GM19099 (cell line): ENCODE measurements around the gene SEMA5B.
A peak's percentile ranks its signal among the peaks of the same experiment; 100 is the strongest.

Source experiments
- POLR2A ChIP-seq: IDR thresholded peaks from 3 replicates; pipeline ENCODE4 v1.6.1; 2011; ENCODE audit warnings: low read depth; ENCODE audit not compliant: insufficient read length; ENCODE audit errors: extremely low read depth

SEMA5B gene

DNA sequence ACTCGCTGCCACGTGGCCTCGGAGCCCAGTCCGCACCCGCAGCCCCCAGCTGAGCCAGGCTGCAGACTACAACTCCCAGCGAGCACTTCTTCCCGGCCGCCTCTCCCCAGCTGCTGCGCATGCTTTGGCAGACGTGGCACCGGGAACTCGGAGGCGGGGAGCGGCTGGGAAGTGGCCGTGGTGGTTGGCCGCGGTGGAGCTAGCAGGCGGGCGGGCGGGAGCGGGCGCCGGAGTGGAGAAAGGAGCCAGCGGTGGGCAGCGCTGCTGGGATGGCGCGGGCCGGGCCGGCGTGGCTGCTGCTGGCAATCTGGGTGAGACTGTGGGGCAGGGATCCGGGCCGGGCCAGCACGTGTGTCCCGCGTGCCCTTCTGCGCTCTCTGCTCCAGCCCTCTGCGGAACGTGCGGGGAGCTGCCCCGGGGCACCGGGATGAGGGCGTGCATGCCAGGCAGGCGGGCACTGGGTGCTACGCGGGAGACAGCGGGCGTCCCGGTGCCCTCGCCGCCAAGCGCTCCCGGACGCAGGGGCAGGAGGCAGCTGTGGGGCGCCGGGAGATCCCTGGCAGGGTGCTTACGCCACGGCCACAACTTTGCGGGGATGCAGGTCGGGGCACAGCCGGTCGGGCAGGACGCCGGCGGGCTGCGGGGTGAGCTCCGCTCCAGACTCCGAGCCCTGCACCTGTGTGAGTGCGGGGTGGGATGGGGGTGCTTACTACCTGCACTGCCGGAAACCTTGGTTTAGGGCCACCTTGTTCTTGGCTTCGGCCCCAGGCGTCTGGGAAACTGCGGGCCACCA lies 39.5 kb upstream of the SEMA5B start, which contains the start of gene PDIA5:
TSS of gene PDIA5 (plus strand) at position 130 of the 793 bp plus-strand sequence. CDS start at position 270, 140 bp downstream.
- peak; percentile 53 for TF ChIP-seq POLR2A

GRCh38 chr3:123066599-123066895 lies 39.0 kb upstream of the SEMA5B start:
- TF ChIP-seq POLR2A, result no peak

DNA sequence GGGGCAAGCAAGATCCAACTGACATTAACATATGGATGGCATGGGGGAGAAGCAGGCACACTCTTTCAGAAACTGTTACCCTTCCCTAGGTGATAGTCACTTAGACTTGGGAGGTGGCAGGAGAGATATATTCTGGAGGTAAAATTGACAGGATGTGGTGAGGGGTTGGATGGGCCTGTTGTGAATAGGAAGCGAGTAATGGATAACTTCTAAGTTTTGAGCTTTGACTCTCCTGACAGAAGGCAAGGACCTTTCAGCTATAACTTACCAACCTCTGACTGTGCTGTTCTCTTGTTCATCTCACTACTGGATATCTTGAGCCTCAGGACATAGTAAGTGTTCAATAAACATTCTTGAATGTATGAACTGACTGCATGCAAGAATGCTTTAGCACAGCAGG lies 37.4 kb upstream of the SEMA5B start:
- TF ChIP-seq POLR2A, result no peak

DNA sequence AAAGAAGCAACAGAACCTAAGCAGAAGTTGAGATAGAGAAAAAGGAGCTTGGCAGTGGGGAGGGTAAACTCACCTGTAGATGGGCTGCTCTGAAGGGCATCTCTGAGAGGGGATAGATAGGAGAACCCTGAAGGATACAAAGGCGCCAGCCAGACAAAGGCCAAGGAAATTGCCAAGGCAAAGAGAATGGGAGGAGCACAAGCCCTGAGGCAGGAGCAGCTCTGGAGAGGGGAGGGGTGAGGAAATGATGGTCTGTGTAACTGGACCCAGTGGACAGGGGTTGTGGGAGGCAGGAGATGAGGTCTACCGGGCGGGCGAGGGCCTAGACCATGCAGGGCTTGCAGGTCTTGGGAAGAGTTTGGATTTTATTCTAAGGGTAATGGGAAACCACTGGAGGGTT lies 36.9 kb upstream of the SEMA5B start:
- TF ChIP-seq POLR2A, result no peak

DNA sequence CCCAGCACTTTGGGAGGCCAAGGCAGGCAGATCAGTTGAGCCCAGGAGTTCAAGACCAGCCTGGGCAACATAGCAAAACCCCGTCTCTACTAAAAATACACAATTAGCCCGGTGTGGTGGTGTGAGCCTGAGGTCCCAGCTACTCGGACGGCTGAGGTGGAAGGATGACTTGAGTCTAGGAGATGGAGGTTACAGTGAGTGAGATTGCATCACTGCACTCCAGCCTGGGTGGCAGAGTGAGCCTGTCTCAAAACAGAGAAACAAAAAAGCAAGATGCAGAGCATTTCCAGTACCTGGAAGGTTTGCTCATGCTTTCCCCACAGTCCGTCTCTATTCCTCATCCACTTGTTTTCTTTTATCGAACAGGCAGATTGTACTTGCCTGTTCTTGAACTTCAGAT lies 35.5 kb upstream of the SEMA5B start:
- no peak for TF ChIP-seq POLR2A

DNA sequence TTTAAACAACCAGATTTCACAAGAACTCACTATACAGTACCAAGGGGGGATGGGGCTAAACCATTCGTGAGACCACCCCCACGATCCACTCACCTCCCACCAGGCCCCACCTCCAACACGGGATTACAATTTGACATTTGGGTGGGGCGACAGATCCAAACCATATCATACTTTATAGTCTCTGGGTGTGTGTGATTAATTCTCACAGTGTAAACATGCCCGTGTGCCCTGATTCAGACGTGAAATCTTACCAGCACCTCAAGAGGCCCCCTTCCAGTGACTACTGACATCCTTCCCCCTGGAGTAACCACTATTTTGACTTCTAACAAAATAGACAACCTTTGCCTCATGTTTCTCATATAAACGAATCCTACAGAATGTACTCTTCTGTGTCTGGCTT lies 34.3 kb upstream of the SEMA5B start:
- TF ChIP-seq POLR2A, result no peak

DNA sequence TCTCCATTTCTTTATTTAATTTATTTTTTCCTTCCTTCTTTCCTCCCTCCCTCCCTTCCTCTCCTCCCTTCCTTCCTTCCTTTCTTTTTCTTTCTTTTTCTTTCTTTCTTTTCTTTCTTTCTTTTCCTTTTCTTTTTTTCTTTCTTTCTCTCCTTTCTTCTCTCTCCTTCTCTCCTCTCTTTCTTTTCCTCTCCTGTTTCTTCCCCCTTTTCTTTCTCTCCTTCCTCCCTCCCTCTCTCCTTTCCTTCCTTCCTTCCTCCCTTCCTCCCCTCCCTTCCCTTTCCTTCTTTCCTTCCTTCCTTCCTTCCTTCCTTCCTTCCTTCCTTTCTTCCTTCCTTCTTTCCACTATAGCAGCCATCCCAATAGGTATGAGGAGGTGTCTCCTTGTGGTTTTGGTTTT lies 32.5 kb upstream of the SEMA5B start:
- no peak for TF ChIP-seq POLR2A

GRCh38 chr3:123058505-123058904 lies 30.9 kb upstream of the SEMA5B start:
- TF ChIP-seq POLR2A, result no peak

DNA sequence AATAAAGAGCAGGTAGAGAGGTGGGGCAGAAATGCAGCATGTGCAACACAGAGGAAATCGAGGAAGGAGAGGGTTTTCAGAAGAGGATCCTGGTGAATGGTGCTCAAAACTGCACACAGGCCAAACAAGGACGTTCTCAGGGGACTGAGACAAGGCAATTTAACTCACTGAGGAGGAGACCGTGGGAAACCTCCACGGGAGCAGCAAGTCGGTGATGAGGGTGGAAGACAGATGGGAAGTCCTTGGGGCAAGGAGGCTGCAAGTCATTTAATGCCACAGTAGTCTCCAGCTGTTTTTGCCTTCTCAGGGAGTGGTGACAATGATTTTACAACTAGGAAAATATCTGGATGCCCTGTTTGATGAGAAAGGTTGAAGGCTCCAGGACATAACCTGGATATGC lies 27.8 kb upstream of the SEMA5B start:
- TF ChIP-seq POLR2A, result no peak

GRCh38 chr3:123054931-123055330 lies 27.4 kb upstream of the SEMA5B start:
- TF ChIP-seq POLR2A, result no peak

GRCh38 chr3:123054109-123054778 lies 26.7 kb upstream of the SEMA5B start:
- TF ChIP-seq POLR2A, result no peak

GRCh38 chr3:123053107-123053506 lies 25.5 kb upstream of the SEMA5B start:
- TF ChIP-seq POLR2A, result no peak

DNA sequence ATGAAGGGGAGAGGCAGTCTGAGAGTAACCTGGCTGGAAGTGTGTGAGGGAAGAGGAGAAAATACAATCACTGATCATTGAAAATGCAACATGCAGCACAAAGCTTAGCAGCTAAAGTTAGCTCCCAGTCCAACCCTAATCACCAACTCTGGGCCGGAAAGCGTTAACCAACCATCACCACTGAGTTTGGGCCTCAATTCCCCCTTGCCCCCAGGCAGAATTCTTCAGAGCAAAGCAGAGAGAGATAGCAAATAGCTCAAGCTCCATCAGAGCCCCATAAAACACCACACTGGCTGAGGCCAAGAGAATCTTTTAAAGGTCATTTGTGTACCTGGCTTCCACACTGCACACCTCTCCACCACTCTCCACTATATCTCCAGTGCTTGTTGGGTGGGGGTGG lies 23.1 kb upstream of the SEMA5B start:
- TF ChIP-seq POLR2A, result no peak

DNA sequence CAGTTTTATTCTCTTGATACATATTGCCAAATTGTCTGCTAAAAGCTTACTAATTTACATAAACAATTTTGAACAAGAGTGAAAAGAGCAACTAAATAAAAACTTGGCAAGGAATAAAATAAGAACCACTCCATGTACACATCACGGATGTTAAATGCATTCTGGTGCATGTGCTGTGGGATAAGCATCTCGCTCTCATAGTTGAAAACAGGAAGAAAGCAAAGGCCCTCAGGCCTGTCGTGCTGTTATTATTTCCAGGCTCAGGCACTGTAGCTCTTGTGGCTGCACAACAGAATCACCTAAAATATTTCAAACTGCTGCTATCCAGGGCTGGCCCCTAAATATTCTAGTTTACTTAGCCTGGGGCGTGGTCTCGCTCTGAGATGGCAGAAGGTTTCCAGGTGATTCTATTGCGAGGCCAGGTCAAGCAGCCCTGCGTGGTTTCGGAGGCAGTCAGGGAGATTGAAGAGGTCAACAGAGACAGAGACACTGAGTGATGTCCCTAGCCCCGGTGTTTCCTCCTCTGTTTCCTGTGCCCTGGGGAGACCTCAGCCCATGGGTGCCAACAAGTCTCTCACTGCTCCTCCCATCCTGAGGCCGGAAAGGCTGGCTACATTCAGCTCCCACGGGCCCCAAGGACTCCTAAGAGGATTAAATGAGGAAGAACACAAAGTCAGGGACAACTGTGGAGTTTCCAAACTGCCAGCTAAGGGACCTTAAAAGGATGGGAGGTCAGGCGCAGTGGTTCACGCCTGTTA lies 21.1 kb upstream of the SEMA5B start:
- no peak for TF ChIP-seq POLR2A

- TF ChIP-seq POLR2A, result no peak
Observed at GRCh38 chr3:123047062-123047319, 19.4 kb upstream of the SEMA5B start.

- TF ChIP-seq POLR2A, result no peak
Observed at GRCh38 chr3:123046262-123047061, 18.9 kb upstream of the SEMA5B start.
